Mesothelial cell of epicardium (in vitro differentiated cells): ENCODE data around the gene TMEM51. TPM values are rescaled to one million over a fixed set of nuclear protein-coding genes. Genes with fewer than 3 reads are reported as not detected.
A peak's percentile ranks its signal among the peaks of the same experiment; 100 is the strongest.

Experiments used
- DNase-seq, 2 experiments: peaks; one replicate each; pipeline ENCODE4 v3.0.0; 2021; ENCODE audit warnings: low spot score in 2 of 2; ENCODE audit not compliant: unreplicated experiment in 2 of 2
- H3K27ac Mint-ChIP-seq: 2 replicates; pipeline ENCODE4 v1.8.0; 2021; ENCODE audit warnings: mixed read lengths
- H3K27me3 Mint-ChIP-seq: 2 replicates; pipeline ENCODE4 v1.8.0; 2021; ENCODE audit warnings: low read depth, mixed read lengths
- H3K36me3 Mint-ChIP-seq: 2 replicates; pipeline ENCODE4 v1.8.0; 2021; ENCODE audit warnings: mixed read lengths
- H3K4me1 Mint-ChIP-seq: 2 replicates; pipeline ENCODE4 v1.8.0; 2021; ENCODE audit warnings: mixed read lengths
- H3K4me3 Mint-ChIP-seq: 2 replicates; pipeline ENCODE4 v1.8.0; 2021; ENCODE audit warnings: mild to moderate bottlenecking, moderate library complexity, mixed read lengths
- H3K9me3 Mint-ChIP-seq: 2 replicates; pipeline ENCODE4 v1.8.0; 2021; ENCODE audit warnings: mixed read lengths
- CTCF ChIP-seq: fragments of 200-600 bp; sonication (generic); IDR thresholded peaks from one replicate; pipeline ENCODE4 v1.5.0; 2021; ENCODE audit warnings: antibody characterized with exemption; ENCODE audit not compliant: unreplicated experiment
- total RNA-seq: library from RNA; stranded (reverse); gene quantifications from 3 replicates; pipeline ENCODE4 v1.2.1, GENCODE V29; 2021

TMEM51 gene
- total RNA-seq, 1 donor from 2014 or later, result 10.9 TPM

GRCh38 chr1:15176898-15177665 is 23.5 kb downstream of the TMEM51 start:
- no peaks in the 10 kb centered on the region for H3K27me3 Mint-ChIP-seq
- no peaks in the 10 kb centered on the region for H3K36me3 Mint-ChIP-seq
- H3K9me3 Mint-ChIP-seq, result no peaks in the 10 kb centered on the region
- H3K27ac Mint-ChIP-seq, result no peak overlapping the region
- no peak for DNase-seq
- no peak overlapping the region for H3K4me3 Mint-ChIP-seq
- no peak for TF ChIP-seq CTCF
- H3K4me1 Mint-ChIP-seq, result peaks cover 17% of the 10 kb centered on the region

DNA sequence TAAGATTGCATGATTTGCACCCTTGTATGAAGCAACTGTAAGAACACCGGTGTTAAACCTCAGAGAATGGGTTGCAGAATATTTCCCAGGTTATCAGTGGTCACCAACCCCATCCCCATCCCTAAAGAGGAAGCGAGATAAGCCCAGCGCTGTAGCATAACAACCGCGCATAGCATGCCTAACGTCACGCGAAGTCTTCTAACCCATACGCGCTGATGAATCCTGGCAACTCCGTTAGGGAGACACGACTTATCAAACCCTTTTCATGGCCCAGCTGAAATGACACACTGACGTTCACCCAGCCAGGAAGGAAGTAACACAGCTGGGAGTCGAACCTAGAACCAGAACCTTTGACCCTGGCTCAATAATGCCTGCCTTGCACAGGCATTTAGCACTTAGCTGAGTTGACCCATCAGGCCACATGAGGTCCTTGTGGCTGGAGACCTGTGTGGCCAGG is 24.2 kb downstream of the TMEM51 start:
- peaks cover 10% of the 10 kb centered on the region for H3K4me1 Mint-ChIP-seq
- H3K36me3 Mint-ChIP-seq, result no peaks in the 10 kb centered on the region
- no peaks in the 10 kb centered on the region for H3K27me3 Mint-ChIP-seq
- no peak for TF ChIP-seq CTCF
- no peaks in the 10 kb centered on the region for H3K9me3 Mint-ChIP-seq
- no peak for DNase-seq
- H3K4me3 Mint-ChIP-seq, result no peak overlapping the region
- H3K27ac Mint-ChIP-seq, result no peak overlapping the region

- no peak for DNase-seq
- Mint-ChIP-seq H3K36me3 (no peaks in the 10 kb centered on the region), H3K27me3 (no peaks in the 10 kb centered on the region), H3K9me3 (no peaks in the 10 kb centered on the region), H3K4me1 (peaks cover 2% of the 10 kb centered on the region), H3K27ac (peak overlapping the region; percentile 9), H3K4me3 (no peak overlapping the region)
- no peak for TF ChIP-seq CTCF
Observed at GRCh38 chr1:15178571-15179484, 25.3 kb downstream of the TMEM51 start.

- H3K4me1 Mint-ChIP-seq, result no peaks in the 10 kb centered on the region
- H3K4me3 Mint-ChIP-seq, result no peak overlapping the region
Observed at GRCh38 chr1:15179485-15179883, 25.9 kb downstream of the TMEM51 start.

DNA sequence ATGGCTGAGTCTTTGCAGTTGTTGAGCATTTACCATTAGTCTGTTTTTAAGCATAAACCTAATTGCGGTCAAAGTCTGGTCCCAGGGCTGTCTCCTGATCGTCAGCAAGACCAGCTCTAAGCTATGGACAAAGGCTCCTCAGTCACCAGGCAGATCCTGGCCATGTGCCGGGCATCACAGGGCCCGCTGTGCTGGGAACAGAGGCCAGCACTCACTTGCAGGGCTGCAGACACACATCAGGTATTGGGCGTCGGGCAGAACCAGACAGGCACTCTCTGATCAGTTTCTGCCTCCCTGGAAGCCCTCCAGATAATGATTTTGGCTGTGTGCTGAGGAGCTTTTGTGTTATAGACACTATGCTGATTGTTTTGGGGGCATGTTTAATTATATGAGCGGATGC is 26.6 kb downstream of the TMEM51 start:
- no peaks in the 10 kb centered on the region for H3K27me3 Mint-ChIP-seq
- no peaks in the 10 kb centered on the region for H3K36me3 Mint-ChIP-seq
- no peak overlapping the region for H3K27ac Mint-ChIP-seq
- no peak overlapping the region for H3K4me3 Mint-ChIP-seq
- no peaks in the 10 kb centered on the region for H3K9me3 Mint-ChIP-seq
- TF ChIP-seq CTCF, result no peak
- no peaks in the 10 kb centered on the region for H3K4me1 Mint-ChIP-seq
- DNase-seq, result no peak

More at GRCh38 chr1:15179485-15179883, 25.9 kb downstream of the TMEM51 start:
- no peaks in the 10 kb centered on the region for H3K36me3 Mint-ChIP-seq
- H3K27ac Mint-ChIP-seq, result no peak overlapping the region
- no peak for TF ChIP-seq CTCF
- no peaks in the 10 kb centered on the region for H3K9me3 Mint-ChIP-seq
- no peaks in the 10 kb centered on the region for H3K27me3 Mint-ChIP-seq
- no peak for DNase-seq
